ENCODE results near the gene ASGR1.
A peak's percentile ranks its signal among the peaks of the same experiment; 100 is the strongest.

The ASGR1 gene

DNA sequence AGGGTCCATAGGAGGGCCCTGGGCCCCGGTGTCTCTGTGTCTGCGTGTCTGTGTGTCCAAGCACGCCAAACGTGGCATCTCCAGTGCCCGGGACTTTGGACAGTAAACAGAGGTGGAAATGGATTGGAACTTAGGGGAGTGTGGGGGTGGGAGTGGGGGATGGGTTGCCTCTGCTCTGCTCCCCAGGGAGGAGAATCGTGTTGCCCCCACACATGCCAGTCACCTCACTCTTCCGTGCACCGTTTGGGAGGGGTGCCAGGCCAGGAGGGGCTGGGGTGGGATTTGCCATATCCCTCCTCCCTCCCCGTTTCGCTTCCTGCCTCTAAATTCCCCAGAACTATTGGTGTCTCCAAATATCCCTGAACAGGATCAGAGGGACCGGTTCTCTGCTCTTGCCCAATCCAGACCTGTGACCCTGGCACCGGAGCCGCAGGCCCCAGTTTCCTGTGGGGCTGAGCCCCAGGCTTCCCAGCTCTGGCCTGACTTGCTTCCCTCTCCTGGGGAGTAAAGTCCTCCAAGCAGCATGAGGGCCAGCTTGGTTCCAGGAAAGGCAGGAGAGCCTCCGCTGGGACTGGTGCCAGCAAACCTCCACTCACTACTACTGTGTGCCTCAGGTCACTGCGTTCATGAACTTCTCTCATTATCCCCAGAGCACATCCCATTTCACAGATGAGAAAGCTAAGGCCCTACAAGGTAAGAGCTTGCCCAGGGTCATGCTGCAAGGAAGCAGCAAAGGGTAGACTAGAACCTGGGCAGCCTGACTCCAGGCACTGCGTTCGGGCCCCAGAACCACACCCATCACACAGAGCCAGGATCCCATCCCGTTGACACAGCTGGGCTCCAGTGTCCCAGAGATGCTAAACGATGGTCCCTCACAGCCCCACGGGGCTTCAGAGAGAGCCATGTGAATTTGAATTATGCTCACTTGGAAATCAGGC is at the start of gene ASGR1:
Gene ASGR1, minus strand, starts transcription at position 54 of the 938 bp plus-strand sequence. CDS start 807 bp downstream, outside the sequence.
- no peak for DNase-seq (ENCODE audit: low read depth)

- no peak for DNase-seq (ENCODE audit: low read depth)
These were observed 49.8 kb upstream of the ASGR1 start for GRCh38 chr17:7228920-7229319.

DNA sequence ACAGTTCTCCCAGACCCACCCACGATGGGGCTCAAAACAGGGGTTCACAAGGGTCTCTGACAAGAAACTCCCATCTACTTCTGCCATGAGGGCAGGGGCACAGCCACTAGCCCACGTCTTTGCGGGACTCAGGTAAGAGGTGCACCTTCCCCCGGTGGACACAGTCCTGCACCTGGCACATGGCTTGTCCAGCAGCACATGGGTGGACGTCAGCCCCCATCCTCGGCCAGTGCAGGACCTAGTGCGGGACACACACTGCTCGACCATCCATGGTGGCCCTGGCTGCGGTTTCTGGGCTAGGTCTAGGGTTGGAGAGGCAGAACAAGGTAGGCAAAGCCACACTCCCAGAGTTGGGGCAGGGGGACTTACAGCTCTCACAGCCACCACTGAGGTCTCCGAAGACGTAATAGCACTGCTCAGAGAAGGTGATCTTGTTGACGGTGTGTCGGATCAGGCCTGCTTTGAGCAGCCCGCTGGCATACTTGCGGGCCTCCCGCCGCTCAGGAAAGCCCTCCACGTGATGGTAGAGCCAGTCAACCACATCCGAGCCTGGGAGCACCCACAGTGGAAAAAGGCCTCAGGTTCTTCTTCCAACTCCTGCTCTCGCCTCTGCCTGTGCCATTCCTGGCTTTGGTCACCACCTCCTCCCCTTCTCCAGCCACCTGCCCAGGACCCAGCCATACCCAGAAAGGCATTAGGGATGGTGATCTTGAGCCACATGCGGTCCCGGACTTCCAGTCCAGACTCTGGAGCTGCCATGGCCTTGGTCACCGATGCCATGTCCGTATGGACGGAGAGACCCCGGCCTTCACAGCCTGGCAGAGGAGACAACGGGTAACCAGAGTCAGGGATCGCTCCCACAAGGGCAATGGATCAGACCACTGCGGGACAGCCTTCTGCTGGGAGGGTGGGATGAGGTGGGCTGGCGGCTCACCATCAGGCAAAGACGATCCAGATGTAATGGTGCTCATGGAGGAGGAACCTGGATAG is 47.8 kb upstream of the ASGR1 start:
- no peak for DNase-seq (ENCODE audit: low read depth)

GRCh38 chr17:7225711-7226331 is 46.7 kb upstream of the ASGR1 start:
- DNase-seq (ENCODE audit: low read depth): no peak

GRCh38 chr17:7224661-7225111 is 45.5 kb upstream of the ASGR1 start:
- DNase-seq (ENCODE audit: low read depth): no peak

DNA sequence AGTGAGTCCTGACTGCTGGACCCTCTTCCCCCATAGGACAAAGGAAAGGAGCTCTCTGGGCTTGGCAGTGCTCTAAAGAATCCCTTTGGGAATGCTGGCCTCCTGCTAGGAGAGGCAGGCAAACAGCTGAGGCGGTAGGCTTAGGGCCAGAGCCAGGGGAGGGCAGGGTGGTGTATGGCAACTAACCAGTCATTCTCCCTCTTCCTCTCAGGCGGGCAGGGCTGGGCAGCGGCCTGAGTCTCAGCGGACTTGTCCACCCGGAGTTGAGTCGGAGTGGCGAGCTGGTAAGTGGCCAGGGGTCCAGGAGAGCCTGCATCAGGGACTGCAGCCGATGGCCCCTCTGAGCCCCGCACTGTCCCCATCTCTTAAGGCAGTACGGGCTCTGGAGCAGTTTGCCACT is 44.9 kb upstream of the ASGR1 start:
- no peak for DNase-seq (ENCODE audit: low read depth)

GRCh38 chr17:7223375-7223774 is 44.2 kb upstream of the ASGR1 start:
- DNase-seq (ENCODE audit: low read depth): no peak

GRCh38 chr17:7222972-7223292 is 43.8 kb upstream of the ASGR1 start:
- no peak for DNase-seq (ENCODE audit: low read depth)

- no peak for DNase-seq (ENCODE audit: low read depth)
These were observed 43.2 kb upstream of the ASGR1 start for GRCh38 chr17:7222093-7222971.

- DNase-seq (ENCODE audit: low read depth): no peak
These were observed 42.3 kb upstream of the ASGR1 start for GRCh38 chr17:7221278-7222092.

- DNase-seq (ENCODE audit: low read depth): no peak
These were observed 41.6 kb upstream of the ASGR1 start for GRCh38 chr17:7220593-7221277.

- DNase-seq (ENCODE audit: low read depth): peak; percentile 65
These were observed 40.8 kb upstream of the ASGR1 start, which contains the start of the genes ACADVL and DLG4 for GRCh38 chr17:7219812-7220592. TSS of gene ACADVL (plus strand) at chr17:7219938. CDS start at chr17:7219985, 47 bp downstream. TSS of gene DLG4 (minus strand) at chr17:7219836.

- DNase-seq (ENCODE audit: low read depth): no peak
These were observed 40.1 kb upstream of the ASGR1 start for GRCh38 chr17:7219229-7219811.

GRCh38 chr17:7218758-7219157 is 39.6 kb upstream of the ASGR1 start:
- no peak for DNase-seq (ENCODE audit: low read depth)

GRCh38 chr17:7218166-7218565 is 39.0 kb upstream of the ASGR1 start:
- DNase-seq (ENCODE audit: low read depth): no peak

- no peak for DNase-seq (ENCODE audit: low read depth)
These were observed 38.2 kb upstream of the ASGR1 start for GRCh38 chr17:7217113-7217987.
